Retinal pigment epithelial cell (primary cell): ENCODE data around the gene KCNJ8.

Experiments used
- DNase-seq: peaks from one replicate; pipeline ENCODE4 v3.0.0-alpha.2; 2010; ENCODE audit warnings: low read depth
- H3K4me3 ChIP-seq: 2 replicates; pipeline ENCODE4 v1.5.1; 2011; ENCODE audit warnings: mild to moderate bottlenecking, low read length, control low read depth, moderate library complexity
- TF ChIP-seq, protein P1 (sequence below): conservative IDR thresholded peaks from 2 replicates; pipeline ENCODE4 v1.5.1; 2011; ENCODE audit warnings: low read depth, low read length, control low read depth, inconsistent platforms

KCNJ8 gene

DNA sequence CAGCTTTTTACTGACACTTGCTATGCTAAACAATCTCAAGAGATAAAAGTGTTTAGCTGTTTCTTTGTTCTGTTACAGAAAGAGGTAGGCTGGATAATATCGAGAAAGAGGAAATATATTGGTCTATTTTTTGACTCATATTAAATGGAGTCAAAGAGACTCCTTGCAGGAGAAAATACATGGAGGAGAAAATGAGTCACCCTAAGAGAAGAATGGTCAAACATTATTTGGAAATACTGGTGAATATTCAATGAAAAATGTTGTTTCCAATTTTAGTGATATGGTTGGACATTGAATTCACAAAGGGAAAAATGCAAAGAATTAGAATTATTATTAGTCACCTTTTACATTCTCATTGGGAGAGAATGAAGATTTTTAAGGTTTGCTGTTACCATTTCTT lies 3.2 kb downstream of the KCNJ8 start:
- H3K4me3 ChIP-seq, result no peak overlapping the region
- no peak for DNase-seq
- TF ChIP-seq, protein P1, sequence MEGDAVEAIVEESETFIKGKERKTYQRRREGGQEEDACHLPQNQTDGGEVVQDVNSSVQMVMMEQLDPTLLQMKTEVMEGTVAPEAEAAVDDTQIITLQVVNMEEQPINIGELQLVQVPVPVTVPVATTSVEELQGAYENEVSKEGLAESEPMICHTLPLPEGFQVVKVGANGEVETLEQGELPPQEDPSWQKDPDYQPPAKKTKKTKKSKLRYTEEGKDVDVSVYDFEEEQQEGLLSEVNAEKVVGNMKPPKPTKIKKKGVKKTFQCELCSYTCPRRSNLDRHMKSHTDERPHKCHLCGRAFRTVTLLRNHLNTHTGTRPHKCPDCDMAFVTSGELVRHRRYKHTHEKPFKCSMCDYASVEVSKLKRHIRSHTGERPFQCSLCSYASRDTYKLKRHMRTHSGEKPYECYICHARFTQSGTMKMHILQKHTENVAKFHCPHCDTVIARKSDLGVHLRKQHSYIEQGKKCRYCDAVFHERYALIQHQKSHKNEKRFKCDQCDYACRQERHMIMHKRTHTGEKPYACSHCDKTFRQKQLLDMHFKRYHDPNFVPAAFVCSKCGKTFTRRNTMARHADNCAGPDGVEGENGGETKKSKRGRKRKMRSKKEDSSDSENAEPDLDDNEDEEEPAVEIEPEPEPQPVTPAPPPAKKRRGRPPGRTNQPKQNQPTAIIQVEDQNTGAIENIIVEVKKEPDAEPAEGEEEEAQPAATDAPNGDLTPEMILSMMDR, result no peak

DNA sequence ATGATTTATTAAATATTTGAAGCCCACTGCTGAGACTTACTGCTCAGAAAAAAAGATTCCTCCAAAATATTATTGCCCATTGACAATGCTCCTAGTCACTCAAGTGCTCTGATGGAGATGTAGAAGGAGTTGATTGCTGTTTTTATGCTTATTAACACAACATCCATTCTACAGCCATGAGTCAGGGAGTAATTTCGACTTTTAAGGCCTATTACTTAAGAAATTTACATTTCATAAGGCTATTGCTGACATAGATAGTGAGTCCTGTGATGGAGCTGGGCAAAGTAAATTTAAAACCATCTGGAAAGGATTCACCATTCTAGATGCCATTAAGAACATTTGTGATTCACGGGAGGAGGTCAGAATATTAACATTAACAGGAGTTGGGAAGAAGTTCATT lies 5.2 kb downstream of the KCNJ8 start:
- DNase-seq, result no peak
- TF ChIP-seq, protein P1, result no peak
- no peak overlapping the region for H3K4me3 ChIP-seq

DNA sequence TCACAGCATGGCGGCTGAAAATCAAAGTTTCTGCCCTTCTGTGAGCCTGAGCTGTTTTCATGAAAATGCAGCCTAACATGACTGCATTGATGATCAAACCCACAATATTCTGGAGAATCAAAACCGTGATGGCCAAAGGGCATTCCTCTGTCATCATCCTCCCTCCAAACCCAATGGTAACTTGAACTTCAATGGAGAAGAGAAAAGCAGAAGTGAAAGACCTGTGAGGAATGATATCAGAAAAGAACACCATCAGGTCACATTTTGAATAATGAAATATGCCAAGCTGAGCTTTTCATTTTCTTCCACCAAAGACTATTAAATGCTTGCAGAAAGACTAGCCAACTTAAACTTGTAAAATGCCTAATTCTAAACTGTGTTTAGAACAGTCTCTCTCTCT lies 8.1 kb downstream of the KCNJ8 start:
- no peak overlapping the region for H3K4me3 ChIP-seq
- TF ChIP-seq, protein P1, result no peak

DNA sequence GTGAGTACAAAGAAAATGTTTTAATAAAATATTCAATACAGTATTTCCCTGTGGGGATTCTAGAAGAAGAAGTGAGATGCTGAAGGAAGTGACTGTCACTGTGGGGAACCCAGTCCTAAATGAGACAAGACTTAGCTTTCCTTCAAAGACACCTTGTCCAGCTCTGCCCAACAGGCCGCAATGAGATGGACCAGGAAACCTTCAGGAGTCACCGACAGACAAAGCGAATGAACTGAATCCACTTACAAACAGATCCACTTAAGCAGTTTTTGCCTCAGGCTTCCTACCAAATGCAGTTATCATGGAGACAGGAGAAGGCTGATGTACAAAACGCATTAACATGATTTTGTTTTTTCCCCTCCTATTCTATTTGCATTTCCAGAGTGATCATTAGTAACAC lies 9.6 kb downstream of the KCNJ8 start:
- H3K4me3 ChIP-seq, result no peak overlapping the region
- TF ChIP-seq, protein P1, result no peak
- no peak for DNase-seq

More for the DNA sequence above, 8.1 kb downstream of the KCNJ8 start:
- no peak for DNase-seq

DNA sequence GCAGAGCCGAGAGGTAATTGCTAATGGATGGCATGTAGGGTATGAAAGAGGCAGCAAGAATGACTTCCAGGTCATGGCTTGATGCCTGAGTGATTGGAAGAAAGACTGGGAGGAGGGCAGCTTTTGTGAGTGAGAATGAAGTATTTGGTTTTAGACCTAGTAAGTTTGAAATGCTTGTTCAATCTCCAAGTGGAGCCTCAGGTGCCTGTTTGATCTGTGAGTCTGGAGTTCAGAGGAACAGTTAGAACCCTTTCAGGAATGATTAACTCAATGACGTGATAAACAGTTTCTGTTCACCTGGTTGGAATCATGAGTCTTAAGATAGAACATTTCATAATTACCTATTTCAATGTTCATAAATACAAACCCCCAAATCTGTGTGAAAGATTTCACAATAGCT lies 10.4 kb downstream of the KCNJ8 start:
- H3K4me3 ChIP-seq, result no peak overlapping the region
- DNase-seq, result no peak
- TF ChIP-seq, protein P1, result no peak

DNA sequence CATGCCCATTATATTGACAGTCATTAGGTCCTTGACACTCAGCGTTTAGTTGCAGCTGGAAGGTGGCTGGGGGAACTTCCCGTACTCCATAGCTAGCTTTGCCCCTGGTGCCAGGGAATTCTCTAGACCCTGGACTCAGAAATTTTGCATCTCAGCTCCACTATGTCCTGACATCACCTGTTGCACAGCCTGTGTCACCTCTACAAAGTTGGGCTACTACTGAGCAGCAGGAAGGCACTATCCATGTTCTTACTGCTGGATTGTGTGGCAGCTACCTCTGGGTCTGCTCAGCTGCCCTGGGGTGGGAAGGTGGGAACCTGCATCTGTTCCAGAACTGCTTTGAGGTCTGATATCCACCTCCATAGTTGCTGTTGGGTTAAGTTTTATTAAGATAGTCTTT lies 11.0 kb downstream of the KCNJ8 start:
- DNase-seq, result no peak
- TF ChIP-seq, protein P1, result no peak
- H3K4me3 ChIP-seq, result no peak overlapping the region

DNA sequence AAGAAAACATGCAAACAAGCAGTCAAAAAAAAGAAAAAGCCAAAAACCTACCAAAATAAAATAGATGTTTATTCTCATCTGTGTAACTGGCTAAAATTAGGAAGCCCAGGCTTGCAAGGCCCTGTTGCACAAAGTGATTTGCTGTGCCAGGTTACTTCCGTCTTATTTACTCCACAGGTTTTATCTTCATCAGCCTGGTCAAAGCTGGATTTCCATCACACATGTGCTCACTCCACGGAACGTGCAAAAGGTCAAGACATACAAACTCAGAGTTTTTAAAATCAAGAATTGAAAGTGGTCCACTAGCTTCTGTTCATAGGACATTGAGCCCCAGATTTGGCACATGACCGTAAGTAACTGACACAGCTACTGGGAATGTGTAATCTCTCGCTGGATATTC lies 14.8 kb downstream of the KCNJ8 start:
- no peak for DNase-seq
- TF ChIP-seq, protein P1, result no peak
- no peak overlapping the region for H3K4me3 ChIP-seq
